ENCODE results near the gene HERPUD1.

The HERPUD1 gene

DNA sequence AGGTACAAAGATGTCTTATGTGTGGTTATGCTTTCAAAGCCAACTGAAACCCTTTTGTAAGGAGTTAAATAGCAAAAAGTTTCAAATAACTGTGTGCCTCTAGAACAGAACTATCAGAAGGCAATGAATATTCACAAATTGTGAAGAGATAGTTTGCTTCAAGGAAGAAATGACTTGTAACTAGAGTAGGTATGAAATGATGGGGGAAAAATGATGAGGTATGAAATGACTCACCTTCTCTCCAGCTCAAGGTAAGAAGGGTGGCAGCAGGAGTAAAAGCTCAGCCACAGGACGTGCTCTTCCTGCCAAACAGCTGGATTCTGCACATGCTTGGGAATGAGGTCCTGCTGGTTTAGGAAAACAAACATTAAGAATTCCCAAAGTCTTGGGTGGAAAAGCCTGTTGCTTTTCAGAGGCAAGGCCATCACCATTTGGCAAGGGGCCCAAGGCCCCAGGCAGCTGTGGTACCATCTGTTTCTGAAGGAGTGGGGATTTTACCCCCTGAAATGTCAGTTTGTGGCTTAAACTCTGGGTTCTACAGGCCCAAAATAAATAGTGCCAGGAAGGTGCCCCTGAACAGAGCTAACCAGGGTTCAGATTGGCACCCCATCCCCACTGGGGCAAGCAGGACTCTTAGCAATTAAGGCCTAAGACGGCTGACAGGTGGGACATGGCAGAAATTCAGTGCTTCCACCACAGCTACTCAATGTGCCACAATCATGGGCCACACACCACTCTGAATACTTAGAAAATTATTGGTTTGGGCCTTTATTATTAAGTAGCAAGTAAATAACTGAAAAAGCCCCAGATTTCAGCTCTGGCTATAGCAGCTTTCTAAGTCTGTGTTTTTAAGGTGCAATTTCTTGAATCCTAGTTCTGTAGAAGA lies 13.3 kb downstream of the HERPUD1 start:
- H3K27ac ChIP-seq (ENCODE audit: low read depth, low read length) = no peak overlapping the region
- peaks cover 36% of the 10 kb centered on the region for H3K36me3 ChIP-seq (ENCODE audit: control insufficient read depth, insufficient read depth, low read length)
- H3K4me3 ChIP-seq (ENCODE audit: low read length) = no peak overlapping the region
- H3K4me1 ChIP-seq (ENCODE audit: control insufficient read depth, insufficient read depth, low read length) = no peaks in the 10 kb centered on the region
- no peaks in the 10 kb centered on the region for H3K27me3 ChIP-seq (ENCODE audit: control insufficient read depth, insufficient read depth, low read length)
- no peak overlapping the region for H3K9ac ChIP-seq (ENCODE audit: low read length)

DNA sequence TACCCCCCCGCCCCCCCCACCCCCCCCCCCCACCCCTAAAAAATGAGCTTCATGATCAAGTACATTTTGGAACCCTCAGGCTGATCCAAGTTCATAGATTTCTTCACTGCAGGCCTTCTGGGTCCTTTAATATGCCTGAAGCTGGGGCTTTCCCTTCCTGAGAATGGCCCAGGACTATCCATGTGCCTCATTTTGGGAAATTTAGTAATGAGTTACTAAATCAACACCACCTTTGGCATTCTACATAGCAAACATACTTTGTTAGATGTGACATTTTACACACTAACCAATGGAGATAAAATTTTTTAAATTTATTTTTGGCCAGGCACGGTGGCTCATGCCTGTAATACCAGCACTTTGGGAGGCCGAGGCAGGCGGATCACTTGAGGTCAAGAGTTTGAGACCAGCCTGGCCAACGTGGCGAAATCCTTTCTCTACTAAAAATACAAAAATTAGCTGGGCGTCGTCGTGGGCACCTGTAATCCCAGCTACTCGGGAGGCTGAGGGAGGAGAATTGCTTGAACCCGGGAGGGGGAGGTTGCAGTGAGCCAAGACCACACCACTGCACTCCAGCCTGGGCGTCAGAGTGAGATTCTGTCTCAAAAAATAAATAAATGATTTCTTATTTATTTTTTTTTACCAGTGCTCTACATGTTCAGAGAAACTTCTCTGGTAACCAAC lies 14.0 kb downstream of the HERPUD1 start:
- Histone ChIP-seq H3K4me3 (ENCODE audit: low read length) (no peak overlapping the region), H3K9ac (ENCODE audit: low read length) (no peak overlapping the region), H3K27me3 (ENCODE audit: control insufficient read depth, insufficient read depth, low read length) (no peaks in the 10 kb centered on the region), H3K27ac (ENCODE audit: low read depth, low read length) (no peak overlapping the region), H3K36me3 (ENCODE audit: control insufficient read depth, insufficient read depth, low read length) (peaks cover 29% of the 10 kb centered on the region), H3K4me1 (ENCODE audit: control insufficient read depth, insufficient read depth, low read length) (no peaks in the 10 kb centered on the region)

DNA sequence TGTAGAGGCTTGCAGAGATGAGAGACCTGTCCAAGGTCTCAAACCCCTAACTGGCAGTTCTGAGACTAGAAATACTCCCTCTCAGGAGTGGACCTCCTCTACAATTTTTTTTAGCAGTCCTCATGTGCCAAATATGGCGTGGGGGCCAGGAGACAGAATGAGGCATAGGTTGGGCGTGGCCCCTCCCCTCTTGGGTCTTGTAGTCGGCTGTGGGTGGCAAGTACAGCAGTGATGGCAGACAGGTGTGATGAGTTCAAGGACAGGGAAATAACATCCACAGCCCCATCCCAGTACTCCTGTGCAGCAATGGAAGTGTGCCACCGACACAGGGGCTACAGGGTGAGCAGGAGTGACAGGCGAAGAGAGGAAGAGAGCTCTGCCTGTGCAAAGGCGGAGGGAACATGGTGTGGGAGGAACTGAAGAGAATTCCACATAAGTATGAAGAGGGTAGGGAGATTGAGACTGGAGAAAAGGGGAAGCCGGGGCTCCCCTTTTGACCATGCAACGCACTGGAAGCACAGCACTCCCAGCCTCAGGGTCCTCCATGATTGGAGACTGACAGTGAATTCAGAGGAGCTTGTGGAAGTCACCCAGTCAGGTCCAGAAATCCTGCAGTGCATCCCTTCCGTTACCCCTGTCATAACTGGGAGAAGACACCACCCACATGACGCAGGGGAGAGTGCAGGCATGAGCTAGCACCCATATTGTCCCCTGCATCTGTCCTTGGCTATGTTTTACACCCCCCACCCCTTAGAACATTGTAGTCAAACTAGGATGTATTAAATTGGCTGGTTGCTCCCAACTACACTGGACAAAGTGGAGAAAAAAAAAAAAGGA lies 15.0 kb downstream of the HERPUD1 start:
- Histone ChIP-seq H3K4me3 (ENCODE audit: low read length) (no peak overlapping the region), H3K27me3 (ENCODE audit: control insufficient read depth, insufficient read depth, low read length) (no peaks in the 10 kb centered on the region), H3K27ac (ENCODE audit: low read depth, low read length) (no peak overlapping the region), H3K4me1 (ENCODE audit: control insufficient read depth, insufficient read depth, low read length) (no peaks in the 10 kb centered on the region), H3K36me3 (ENCODE audit: control insufficient read depth, insufficient read depth, low read length) (peaks cover 21% of the 10 kb centered on the region), H3K9ac (ENCODE audit: low read length) (no peak overlapping the region)

DNA sequence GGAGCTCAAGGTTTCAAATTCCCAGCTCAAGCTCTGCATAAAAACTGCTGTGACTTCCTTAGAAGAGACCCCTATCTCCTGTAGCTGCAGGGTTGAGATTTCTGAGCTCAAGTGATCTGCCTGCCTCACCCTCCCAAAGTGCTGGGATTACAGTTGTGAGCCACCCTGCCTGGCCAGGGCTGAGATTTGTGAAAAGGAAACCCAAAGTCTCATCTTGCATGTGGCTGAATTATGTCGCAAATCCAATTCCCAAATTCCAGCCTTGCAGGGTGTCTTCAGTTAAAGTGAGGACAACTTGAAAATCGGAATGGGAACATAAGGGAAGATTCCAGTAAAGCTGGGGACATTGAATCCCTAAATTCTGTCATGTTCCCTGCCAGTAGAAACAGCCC lies 15.7 kb downstream of the HERPUD1 start:
- no peak overlapping the region for H3K4me3 ChIP-seq (ENCODE audit: low read length)
- peaks cover 17% of the 10 kb centered on the region for H3K36me3 ChIP-seq (ENCODE audit: control insufficient read depth, insufficient read depth, low read length)

DNA sequence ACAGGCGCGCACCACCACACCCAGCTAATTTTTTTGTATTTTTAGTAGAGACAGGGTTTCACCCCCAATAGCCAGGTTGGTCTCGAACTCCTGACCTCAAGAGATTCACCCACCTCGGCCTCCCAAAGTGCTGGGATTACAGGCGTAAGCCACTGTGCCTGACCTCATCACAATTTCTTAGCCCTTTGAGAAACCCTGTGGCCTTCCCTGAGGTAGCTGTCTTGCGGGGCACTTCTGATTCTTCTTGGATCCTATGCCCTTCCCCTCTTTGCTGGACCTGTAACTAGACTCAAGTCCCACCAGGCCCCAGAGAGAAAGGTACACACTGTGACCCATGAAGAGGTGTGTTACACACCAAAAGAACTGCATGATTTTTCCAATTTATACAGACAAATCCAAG lies 16.3 kb downstream of the HERPUD1 start:
- H3K36me3 ChIP-seq (ENCODE audit: control insufficient read depth, insufficient read depth, low read length) = peaks cover 13% of the 10 kb centered on the region
- no peak overlapping the region for H3K27ac ChIP-seq (ENCODE audit: low read depth, low read length)
- no peaks in the 10 kb centered on the region for H3K27me3 ChIP-seq (ENCODE audit: control insufficient read depth, insufficient read depth, low read length)
- H3K4me3 ChIP-seq (ENCODE audit: low read length) = no peak overlapping the region
- no peak overlapping the region for H3K9ac ChIP-seq (ENCODE audit: low read length)
- no peaks in the 10 kb centered on the region for H3K4me1 ChIP-seq (ENCODE audit: control insufficient read depth, insufficient read depth, low read length)

More for the DNA sequence above, 15.7 kb downstream of the HERPUD1 start:
- no peaks in the 10 kb centered on the region for H3K4me1 ChIP-seq (ENCODE audit: control insufficient read depth, insufficient read depth, low read length)
- no peaks in the 10 kb centered on the region for H3K27me3 ChIP-seq (ENCODE audit: control insufficient read depth, insufficient read depth, low read length)
- H3K27ac ChIP-seq (ENCODE audit: low read depth, low read length) = no peak overlapping the region
- H3K9ac ChIP-seq (ENCODE audit: low read length) = no peak overlapping the region

DNA sequence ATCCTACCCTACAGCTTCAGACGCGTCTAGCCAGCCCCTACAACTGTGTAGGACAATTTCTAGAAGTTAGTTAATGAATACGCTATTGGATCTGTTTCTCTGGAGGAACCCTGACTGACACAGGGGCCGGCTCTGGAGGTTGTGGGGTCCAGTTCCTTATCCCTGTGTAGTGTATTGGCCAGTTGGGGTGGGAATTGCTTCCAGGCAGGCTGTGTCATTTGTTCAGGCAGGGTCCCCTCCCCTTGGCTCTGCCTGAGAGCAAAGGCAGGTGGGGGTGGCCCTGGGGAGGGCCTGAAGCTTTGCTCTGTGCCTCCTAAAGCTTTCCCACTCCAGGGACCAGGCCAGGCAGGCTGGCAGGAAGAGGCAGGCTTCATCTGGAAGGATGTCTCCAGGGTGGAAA lies 18.1 kb downstream of the HERPUD1 start:
- no peaks in the 10 kb centered on the region for H3K27me3 ChIP-seq (ENCODE audit: control insufficient read depth, insufficient read depth, low read length)
- no peak overlapping the region for H3K27ac ChIP-seq (ENCODE audit: low read depth, low read length)
- peaks cover 4% of the 10 kb centered on the region for H3K36me3 ChIP-seq (ENCODE audit: control insufficient read depth, insufficient read depth, low read length)
- H3K4me1 ChIP-seq (ENCODE audit: control insufficient read depth, insufficient read depth, low read length) = no peaks in the 10 kb centered on the region
- H3K4me3 ChIP-seq (ENCODE audit: low read length) = no peak overlapping the region
- no peak overlapping the region for H3K9ac ChIP-seq (ENCODE audit: low read length)

DNA sequence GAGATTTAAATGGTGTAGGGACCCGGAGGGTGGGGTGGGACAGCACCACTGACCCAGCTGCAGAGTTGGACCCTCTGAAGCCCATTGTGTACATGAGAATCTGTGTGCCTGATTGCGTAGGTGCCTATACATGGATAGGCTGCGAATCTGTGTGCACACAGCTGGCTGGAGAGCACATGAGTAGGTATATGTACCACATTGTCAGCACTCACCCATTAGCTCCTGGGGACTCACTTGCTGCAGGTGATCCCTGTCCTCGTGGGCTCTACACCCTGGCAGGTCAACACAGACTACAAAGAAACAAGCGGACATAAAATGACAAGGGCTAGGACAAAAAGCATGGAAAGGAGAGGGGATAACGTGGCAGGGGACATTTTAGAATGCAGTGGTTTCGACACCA lies 18.5 kb downstream of the HERPUD1 start:
- Histone ChIP-seq H3K9ac (ENCODE audit: low read length) (no peak overlapping the region), H3K4me1 (ENCODE audit: control insufficient read depth, insufficient read depth, low read length) (no peaks in the 10 kb centered on the region), H3K27ac (ENCODE audit: low read depth, low read length) (no peak overlapping the region), H3K36me3 (ENCODE audit: control insufficient read depth, insufficient read depth, low read length) (peaks cover under 1% of the 10 kb centered on the region), H3K4me3 (ENCODE audit: low read length) (no peak overlapping the region), H3K27me3 (ENCODE audit: control insufficient read depth, insufficient read depth, low read length) (no peaks in the 10 kb centered on the region)

DNA sequence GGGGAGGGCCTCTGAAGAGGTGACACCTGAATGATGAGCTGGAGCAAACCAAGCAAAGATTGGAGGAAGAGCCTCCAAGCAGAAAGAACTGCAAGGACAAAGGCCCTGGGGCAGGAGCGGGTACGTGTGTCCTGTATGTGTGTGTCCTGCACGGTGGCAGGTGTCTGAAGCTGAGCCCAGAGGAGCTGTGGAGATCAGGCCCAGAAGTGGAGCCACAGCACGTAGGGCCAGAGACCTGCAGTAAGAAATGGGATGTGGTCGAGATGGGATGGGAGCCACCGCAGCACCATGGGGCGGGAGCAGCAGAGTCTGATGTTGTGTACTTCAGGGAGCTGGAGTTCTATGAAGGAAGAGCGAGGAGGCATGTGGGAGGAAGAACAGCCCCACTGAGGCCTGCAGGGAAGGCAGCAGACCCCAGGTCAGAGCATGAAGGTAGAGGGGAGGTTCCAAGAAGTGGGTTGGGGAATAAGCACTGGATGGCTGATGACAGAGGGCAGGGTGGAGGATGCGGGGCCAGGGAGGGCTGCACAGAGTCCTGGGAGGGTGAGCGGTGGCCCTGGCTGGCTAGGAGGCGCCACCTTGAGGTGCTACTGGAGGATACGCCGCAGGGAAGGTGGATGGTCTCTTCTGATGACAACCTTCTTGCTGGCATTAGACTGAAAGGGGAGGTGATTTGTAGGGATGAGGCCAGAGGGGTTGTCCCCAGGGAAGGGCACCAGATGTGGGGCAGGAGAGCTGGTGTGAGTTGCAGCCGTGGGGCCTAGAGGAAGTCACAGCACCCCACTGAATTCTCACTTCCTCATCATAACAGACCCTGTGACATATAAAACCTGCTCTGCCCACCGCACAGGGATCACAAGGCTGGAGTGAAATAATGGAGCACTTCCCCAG lies 19.2 kb downstream of the HERPUD1 start:
- no peak overlapping the region for H3K4me3 ChIP-seq (ENCODE audit: low read length)
- H3K27me3 ChIP-seq (ENCODE audit: control insufficient read depth, insufficient read depth, low read length) = no peaks in the 10 kb centered on the region
- H3K9ac ChIP-seq (ENCODE audit: low read length) = no peak overlapping the region
- no peaks in the 10 kb centered on the region for H3K4me1 ChIP-seq (ENCODE audit: control insufficient read depth, insufficient read depth, low read length)
- H3K27ac ChIP-seq (ENCODE audit: low read depth, low read length) = no peak overlapping the region
- H3K36me3 ChIP-seq (ENCODE audit: control insufficient read depth, insufficient read depth, low read length) = no peaks in the 10 kb centered on the region

DNA sequence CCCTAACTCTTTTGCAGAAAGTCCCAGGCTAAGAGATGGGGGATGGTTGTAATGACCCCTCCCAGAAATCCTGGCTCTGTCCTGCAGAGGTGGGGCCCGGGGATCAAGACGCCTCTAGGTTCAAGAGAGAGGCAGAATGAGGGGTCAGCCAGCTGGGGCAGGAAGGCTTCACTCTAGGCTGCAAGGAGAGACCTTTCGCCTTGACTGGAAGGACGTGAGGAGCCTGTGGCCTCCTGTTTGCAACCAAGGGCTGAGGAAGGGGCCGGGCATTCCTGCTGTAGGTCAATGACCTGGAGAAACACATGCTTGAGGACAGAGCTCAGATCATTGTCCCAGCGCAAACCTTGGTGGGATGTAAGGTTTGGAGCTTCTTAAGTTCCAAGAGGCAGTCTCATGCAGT lies 21.1 kb downstream of the HERPUD1 start:
- Histone ChIP-seq H3K4me3 (ENCODE audit: low read length) (no peak overlapping the region), H3K27me3 (ENCODE audit: control insufficient read depth, insufficient read depth, low read length) (no peaks in the 10 kb centered on the region), H3K4me1 (ENCODE audit: control insufficient read depth, insufficient read depth, low read length) (no peaks in the 10 kb centered on the region), H3K27ac (ENCODE audit: low read depth, low read length) (no peak overlapping the region), H3K9ac (ENCODE audit: low read length) (no peak overlapping the region), H3K36me3 (ENCODE audit: control insufficient read depth, insufficient read depth, low read length) (no peaks in the 10 kb centered on the region)

DNA sequence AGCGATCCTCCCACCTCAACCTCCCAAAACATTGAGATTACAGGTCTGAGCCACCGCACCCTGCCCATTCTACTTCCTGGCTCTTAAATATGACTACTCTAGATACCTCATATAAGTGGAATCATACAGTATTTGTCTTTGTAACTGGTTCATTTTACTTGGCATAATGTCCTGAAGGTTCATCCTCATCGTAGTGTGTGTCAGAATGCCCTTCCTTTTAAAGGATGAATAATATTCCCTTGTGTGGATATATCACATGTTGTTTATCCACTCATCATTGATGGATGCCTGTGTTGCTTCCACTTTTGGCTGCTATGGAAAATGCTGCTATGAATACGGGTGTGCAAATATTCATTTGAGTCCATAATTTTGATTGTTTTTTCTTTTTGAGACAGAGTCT lies 24.1 kb downstream of the HERPUD1 start:
- H3K4me1 ChIP-seq (ENCODE audit: control insufficient read depth, insufficient read depth, low read length) = no peaks in the 10 kb centered on the region
- H3K27me3 ChIP-seq (ENCODE audit: control insufficient read depth, insufficient read depth, low read length) = no peaks in the 10 kb centered on the region
- no peak overlapping the region for H3K27ac ChIP-seq (ENCODE audit: low read depth, low read length)
- no peak overlapping the region for H3K9ac ChIP-seq (ENCODE audit: low read length)
- H3K4me3 ChIP-seq (ENCODE audit: low read length) = no peak overlapping the region
- H3K36me3 ChIP-seq (ENCODE audit: control insufficient read depth, insufficient read depth, low read length) = no peaks in the 10 kb centered on the region

DNA sequence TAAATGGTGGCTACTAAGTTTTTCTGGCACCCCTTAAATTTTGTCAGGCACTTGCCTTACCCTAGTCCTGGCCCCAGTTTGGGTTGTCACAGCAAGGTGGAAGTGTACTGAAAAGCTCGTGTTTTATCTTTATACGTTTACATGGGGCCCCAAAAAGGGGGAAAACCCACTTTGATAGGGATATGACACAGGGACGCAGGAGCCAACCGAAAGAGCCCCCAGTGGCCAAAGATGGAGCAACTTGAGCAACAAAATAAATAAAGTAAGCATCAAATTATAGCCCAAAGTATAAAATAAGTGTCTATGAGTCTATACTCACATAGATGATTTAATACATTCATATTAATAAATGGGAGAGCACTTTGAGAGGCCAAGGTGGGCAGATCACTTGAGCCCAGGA lies 24.8 kb downstream of the HERPUD1 start:
- Histone ChIP-seq H3K27me3 (ENCODE audit: control insufficient read depth, insufficient read depth, low read length) (no peaks in the 10 kb centered on the region), H3K4me1 (ENCODE audit: control insufficient read depth, insufficient read depth, low read length) (no peaks in the 10 kb centered on the region), H3K9ac (ENCODE audit: low read length) (no peak overlapping the region), H3K27ac (ENCODE audit: low read depth, low read length) (no peak overlapping the region), H3K4me3 (ENCODE audit: low read length) (no peak overlapping the region), H3K36me3 (ENCODE audit: control insufficient read depth, insufficient read depth, low read length) (no peaks in the 10 kb centered on the region)
